Astrocyte of the cerebellum (primary cell): ENCODE results near the gene ZCCHC10.
"Not testable (repeated sequence)": the region's sequence is repeated elsewhere in the genome, so short reads cannot be mapped to it uniquely, and the experiment has no call there.

Experiments used
- DNase-seq: peaks from one replicate; pipeline ENCODE4 v3.0.0-alpha.2; 2011; ENCODE audit warnings: low read depth
- H3K4me3 ChIP-seq: 2 replicates; pipeline ENCODE4 v1.5.1; 2011; ENCODE audit warnings: mild to moderate bottlenecking, low read depth, low read length, moderate library complexity
- in situ Hi-C: cut with HindIII; loops from 2 replicates; pipeline ENCODE4 v1.10.0; 2017; ENCODE audit warnings: low sequenced_read_pairs
- TF ChIP-seq, protein P1 (sequence below): IDR thresholded peaks from 2 replicates; pipeline ENCODE4 v1.5.1; 2012; ENCODE audit warnings: low read length, low read depth, moderate library complexity, mild to moderate bottlenecking; ENCODE audit errors: missing control alignments

The ZCCHC10 gene

DNA sequence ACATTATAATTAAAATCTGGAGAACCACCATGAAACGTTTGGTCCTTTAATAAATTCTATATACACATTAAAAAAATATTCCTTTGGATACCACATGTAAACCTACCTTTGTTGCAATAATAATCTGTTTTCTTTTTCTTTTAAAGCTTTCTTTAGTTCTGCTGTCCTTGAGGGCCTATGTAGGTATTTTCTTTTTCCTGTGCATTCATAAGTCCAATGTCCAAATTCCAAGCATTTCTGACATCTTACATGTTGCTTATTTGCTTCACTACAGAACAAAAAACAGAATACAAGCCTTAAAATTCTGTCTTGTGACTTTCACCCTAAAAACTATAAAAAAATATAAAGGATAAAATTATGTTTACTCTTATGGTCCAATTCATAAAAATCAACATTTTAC, 19.7 kb downstream of the ZCCHC10 start:
- H3K4me3 ChIP-seq = no peak overlapping the region
- in situ Hi-C loops = loop anchor here (5.0 kb wide), 1 partner anchor 44 kb away; the partner anchor contains the start of gene AFF4
- no peak for DNase-seq
- TF ChIP-seq, protein P1, sequence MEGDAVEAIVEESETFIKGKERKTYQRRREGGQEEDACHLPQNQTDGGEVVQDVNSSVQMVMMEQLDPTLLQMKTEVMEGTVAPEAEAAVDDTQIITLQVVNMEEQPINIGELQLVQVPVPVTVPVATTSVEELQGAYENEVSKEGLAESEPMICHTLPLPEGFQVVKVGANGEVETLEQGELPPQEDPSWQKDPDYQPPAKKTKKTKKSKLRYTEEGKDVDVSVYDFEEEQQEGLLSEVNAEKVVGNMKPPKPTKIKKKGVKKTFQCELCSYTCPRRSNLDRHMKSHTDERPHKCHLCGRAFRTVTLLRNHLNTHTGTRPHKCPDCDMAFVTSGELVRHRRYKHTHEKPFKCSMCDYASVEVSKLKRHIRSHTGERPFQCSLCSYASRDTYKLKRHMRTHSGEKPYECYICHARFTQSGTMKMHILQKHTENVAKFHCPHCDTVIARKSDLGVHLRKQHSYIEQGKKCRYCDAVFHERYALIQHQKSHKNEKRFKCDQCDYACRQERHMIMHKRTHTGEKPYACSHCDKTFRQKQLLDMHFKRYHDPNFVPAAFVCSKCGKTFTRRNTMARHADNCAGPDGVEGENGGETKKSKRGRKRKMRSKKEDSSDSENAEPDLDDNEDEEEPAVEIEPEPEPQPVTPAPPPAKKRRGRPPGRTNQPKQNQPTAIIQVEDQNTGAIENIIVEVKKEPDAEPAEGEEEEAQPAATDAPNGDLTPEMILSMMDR = no peak

DNA sequence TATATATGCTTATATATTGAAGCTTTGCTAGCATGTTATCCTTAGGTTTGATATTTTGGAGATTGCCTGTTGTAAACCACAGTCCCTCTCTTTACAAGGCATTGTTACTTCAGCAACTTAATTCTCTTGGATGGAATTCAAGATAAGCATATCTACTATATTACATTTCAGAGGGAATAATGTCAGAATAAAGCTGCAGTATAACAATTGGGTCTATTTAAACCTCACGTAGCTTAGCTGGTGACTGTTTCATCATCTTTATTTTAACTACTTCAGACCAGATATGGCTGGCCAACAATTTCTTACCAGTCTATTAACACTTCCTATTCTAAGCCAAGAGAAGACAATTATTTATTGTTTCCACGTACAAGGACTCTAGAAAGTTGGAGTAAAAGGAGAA, 27.1 kb downstream of the ZCCHC10 start:
- no peak for DNase-seq
- in situ Hi-C loops = no loop called here
- H3K4me3 ChIP-seq = no peak overlapping the region
- TF ChIP-seq, protein P1 = no peak

DNA sequence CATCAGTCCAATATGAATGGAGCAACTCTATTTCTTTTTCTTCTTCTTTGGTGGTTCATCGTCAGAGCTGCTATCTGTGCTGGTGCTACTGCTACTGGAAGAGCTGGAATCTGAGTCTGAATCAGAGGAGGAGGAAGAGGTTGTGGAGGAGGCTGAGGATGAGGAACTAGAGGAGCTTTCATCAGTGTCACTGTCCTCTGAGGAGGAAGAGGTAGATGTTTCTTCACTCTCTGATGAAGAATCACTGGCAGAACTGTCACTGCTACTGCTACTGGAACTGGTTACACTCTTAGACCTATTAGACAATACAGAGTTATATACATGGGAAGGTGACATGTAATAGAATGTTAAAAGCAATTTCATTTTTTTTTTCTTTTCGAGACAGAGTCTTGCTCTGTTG, 27.8 kb downstream of the ZCCHC10 start:
- H3K4me3 ChIP-seq = no peak overlapping the region
- in situ Hi-C loops = no loop called here
- TF ChIP-seq, protein P1 = no peak
- no peak for DNase-seq

DNA sequence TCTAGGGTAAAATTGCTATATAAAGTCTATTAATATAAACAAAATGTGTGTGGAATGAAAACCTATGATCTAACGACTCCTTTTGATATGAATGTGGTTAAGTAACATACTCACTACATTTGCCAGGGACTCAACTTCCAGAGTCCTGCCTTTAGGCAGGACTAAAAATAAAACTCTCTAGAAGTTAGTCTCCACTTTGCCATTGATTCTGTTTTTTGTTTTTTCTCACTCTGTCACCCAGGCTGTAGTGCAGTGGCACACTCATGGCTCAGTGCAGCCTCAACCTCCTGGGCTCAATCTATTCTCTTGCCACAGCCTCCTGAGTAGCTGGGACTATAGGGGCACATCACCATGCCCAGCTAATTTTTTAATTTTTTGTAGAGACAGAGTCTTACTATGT, 30.0 kb downstream of the ZCCHC10 start:
- in situ Hi-C loops = no loop called here
- TF ChIP-seq, protein P1 = no peak
- no peak overlapping the region for H3K4me3 ChIP-seq
- DNase-seq = no peak

DNA sequence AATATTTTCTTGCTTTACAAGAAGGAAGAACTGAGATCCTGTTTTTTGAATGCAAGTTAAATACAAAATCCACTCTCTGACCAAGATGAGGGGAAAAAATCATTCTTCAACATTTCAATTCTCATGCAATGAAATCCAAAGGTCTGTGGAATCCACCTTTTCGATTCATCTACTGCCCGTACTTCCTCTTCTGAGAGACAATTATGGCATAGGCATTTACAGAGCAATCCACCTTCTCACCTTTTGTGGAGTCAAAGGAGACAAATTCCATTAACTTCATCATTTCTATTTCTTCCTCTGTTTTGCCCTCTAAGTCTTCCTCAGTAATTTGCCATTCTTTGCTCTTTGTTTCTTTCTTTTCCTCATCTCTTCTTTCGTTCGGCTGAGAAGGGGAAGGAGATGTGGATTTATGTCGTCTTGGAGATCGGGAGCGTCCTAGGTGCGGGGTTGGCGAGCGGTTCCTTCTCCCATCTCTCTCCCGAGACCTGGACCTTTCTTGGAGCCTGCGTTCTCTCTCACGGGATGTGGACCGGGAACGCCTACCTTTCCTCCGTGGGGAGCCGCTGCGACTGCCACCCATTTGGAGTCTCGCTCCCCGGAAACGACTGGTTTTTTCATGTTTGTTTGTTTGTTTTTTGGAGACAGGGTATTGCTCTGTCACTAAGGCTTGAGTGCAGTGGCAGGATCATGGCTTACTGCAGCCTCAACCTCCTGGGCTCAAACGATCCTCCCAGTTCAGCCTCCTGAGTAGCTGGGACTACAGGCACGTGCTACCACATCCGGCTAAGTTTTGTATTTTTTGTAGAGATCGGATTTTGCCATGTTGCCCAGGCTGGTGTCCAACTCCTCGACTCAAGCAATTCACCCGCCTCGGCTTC, 38.6 kb downstream of the ZCCHC10 start:
- TF ChIP-seq, protein P1 = no peak
- in situ Hi-C loops = no loop called here
- no peak overlapping the region for H3K4me3 ChIP-seq
- DNase-seq = no peak

DNA sequence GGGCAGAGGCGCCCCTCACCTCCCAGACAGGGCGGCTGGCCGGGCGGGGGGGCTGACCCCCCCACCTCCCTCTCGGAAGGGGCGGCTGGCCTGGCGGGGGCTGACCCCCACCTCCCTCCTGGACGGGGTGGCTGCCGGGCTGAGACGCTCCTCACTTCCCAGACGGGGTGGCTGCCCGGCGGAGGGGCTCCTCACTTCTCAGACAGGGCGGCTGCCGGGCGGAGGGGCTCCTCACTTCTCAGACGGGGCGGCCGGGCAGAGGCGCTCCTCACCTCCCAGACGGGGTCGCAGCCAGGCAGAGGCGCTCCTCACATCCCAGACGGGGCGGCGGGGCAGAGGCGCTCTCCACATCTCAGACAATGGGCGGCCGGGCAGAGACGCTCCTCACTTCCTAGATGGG, 43.4 kb downstream of the ZCCHC10 start:
- in situ Hi-C loops, DNase-seq, H3K4me3 ChIP-seq: not testable (repeated sequence)

DNA sequence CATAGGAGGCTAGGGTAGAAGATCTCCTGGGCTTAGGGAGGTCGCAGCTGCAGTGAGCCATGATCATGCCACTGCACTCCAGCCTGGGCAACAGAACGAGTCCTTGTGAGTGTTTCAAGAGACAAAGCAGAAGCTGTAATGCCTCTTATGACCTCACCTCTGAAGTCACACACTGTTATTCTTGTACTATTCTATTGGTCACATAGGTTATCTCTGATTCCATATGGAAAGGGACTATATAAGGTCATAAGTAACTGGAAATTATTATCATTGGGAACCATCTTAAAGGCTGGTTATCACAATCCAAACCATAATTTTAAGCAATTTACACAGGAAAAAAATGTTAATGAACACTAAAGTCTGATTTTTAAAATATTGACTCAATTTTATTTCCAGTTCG, 45.1 kb downstream of the ZCCHC10 start:
- TF ChIP-seq, protein P1 = no peak
- no peak overlapping the region for H3K4me3 ChIP-seq
- in situ Hi-C loops = no loop called here
- DNase-seq = no peak
